K562 (cell line): ENCODE results near the gene ZMIZ1. TPM values are rescaled to one million over a fixed set of nuclear protein-coding genes. Genes with fewer than 3 reads are reported as not detected.
A peak's percentile ranks its signal among the peaks of the same experiment; 100 is the strongest.

Source experiments
- ATAC-seq: fragments of 200-7000 bp; cut with Tn5 transposase; 3 replicates; pipeline ENCODE4 v1.9.1; 2020; ENCODE audit warnings: moderate library complexity
- BruUV-seq: library from RNA; stranded (reverse); fragments of 400-500 nt; replicated peaks from 2 replicates; lab custom pipeline; 2021; lab: Mats Ljungman, UMichigan
- CTCF ChIA-PET: fragments of 300-600 bp; formaldehyde crosslinking; extraction: SDS; loops from one replicate; lab custom pipeline; 2021; ENCODE audit warnings: low intra/inter-chr PET ratio; lab: Yijun Ruan, JAX
- POLR2A ChIA-PET: fragments of 300-600, 350-650 bp; sonication (Branson Sonifier 250); formaldehyde crosslinking; extraction: SDS; loops from one replicate; lab custom pipeline; 2021; ENCODE audit warnings: antibody characterized with exemption, inconsistent platforms; lab: Yijun Ruan, JAX
- DNase-seq, 4 experiments: peaks; one replicate each; pipeline versions ENCODE4 v3.0.0 to v3.0.0-alpha.2; 2011 to 2018; ENCODE audit warnings: low spot score in 3 of 4, mixed read lengths in 3 of 4; ENCODE audit errors: extremely low read depth in 1 of 4
- FAIRE-seq: peaks from 2 replicates; lab custom pipeline; 2011; peaks lifted over from hg19 to GRCh38; lab: Jason Lieb, UNC
- H2AFZ ChIP-seq: 2 replicates; pipeline ENCODE4 v1.6.0; 2011; ENCODE audit warnings: low read depth, low read length, control low read depth, inconsistent platforms
- H3K27ac ChIP-seq: fragments of 200-600 bp; 3 replicates; pipeline ENCODE4 v1.8.0; 2011; ENCODE audit warnings: low read depth, mild to moderate bottlenecking, control low read depth, inconsistent platforms, low read length, moderate library complexity, mixed read lengths; ENCODE audit errors: extremely low read depth
- H3K27me3 ChIP-seq, 2 experiments: fragments of 300-600 bp in 1 of 2; 2 replicates in 1 of 2; 3 replicates in 1 of 2; pipeline versions ENCODE4 v1.6.0 to v1.8.0; 2011; ENCODE audit warnings: inconsistent platforms in 2 of 2, low read length in 2 of 2, mild to moderate bottlenecking in 1 of 2, mixed read lengths in 1 of 2, moderate library complexity in 1 of 2; ENCODE audit not compliant: control insufficient read depth in 2 of 2, insufficient read depth in 2 of 2
- H3K36me3 ChIP-seq: fragments of 300-600 bp; 3 replicates; pipeline ENCODE4 v1.8.0; 2011; ENCODE audit warnings: mild to moderate bottlenecking, low read length, inconsistent platforms; ENCODE audit not compliant: control insufficient read depth, insufficient read depth
- H3K4me1 ChIP-seq, 2 experiments: fragments of 200-600 bp in 1 of 2; replicated peaks in 1 of 2; 2 replicates in 1 of 2; 3 replicates in 1 of 2; pipeline versions ENCODE4 v1.5.1 to v1.8.0; 2011; ENCODE audit warnings: inconsistent platforms in 2 of 2, low read length in 2 of 2, mild to moderate bottlenecking in 1 of 2, mixed read lengths in 1 of 2, moderate library complexity in 1 of 2; ENCODE audit not compliant: control insufficient read depth in 2 of 2, insufficient read depth in 2 of 2
- H3K4me2 ChIP-seq: 2 replicates; pipeline ENCODE4 v1.6.1; 2011; ENCODE audit warnings: low read length, control low read depth, inconsistent platforms, mixed read lengths; ENCODE audit not compliant: insufficient read depth
- H3K4me3 ChIP-seq: fragments of 200-600 bp; sonication (generic), shearing (Covaris generic); 2 replicates; pipeline ENCODE4 v1.5.1; 2016; ENCODE audit warnings: control low read depth, inconsistent platforms
- H3K79me2 ChIP-seq: fragments of 200-600 bp; 3 replicates; pipeline ENCODE4 v1.8.0; 2011; ENCODE audit warnings: low read length, inconsistent platforms; ENCODE audit not compliant: control insufficient read depth, insufficient read depth
- H3K9ac ChIP-seq, 2 experiments: 2 replicates each; pipeline versions ENCODE4 v1.6.0 to v1.6.1; 2011; ENCODE audit warnings: low read depth in 2 of 2, low read length in 2 of 2, control low read depth in 1 of 2, inconsistent platforms in 1 of 2, mild to moderate bottlenecking in 1 of 2, mixed read lengths in 1 of 2; ENCODE audit not compliant: insufficient read depth in 1 of 2
- H3K9me1 ChIP-seq: one replicate; pipeline ENCODE4 v1.6.0; 2011; ENCODE audit warnings: inconsistent platforms, mild to moderate bottlenecking, low read length, moderate library complexity; ENCODE audit not compliant: control insufficient read depth, insufficient read depth
- H3K9me3 ChIP-seq: replicated peaks from 2 replicates; pipeline ENCODE4 v1.5.1; 2011; ENCODE audit warnings: low read depth, low read length, inconsistent platforms; ENCODE audit not compliant: control insufficient read depth, insufficient read depth
- H4K20me1 ChIP-seq: replicated peaks from 2 replicates; pipeline ENCODE4 v1.6.1; 2011; ENCODE audit warnings: low read length, inconsistent platforms, mixed read lengths; ENCODE audit not compliant: control insufficient read depth, insufficient read depth
- E2F3 ChIP-seq: fragments of 250-450 bp; sonication (Bioruptor Pico); IDR thresholded peaks from 2 replicates; pipeline ENCODE4 v1.4.0; 2020; ENCODE audit warnings: mild to moderate bottlenecking
- HNRNPLL ChIP-seq: fragments of 200-400 bp; formaldehyde crosslinking; IDR thresholded peaks from 2 replicates; pipeline ENCODE4 v1.6.1; 2017; ENCODE audit warnings: low read length, low read depth, mild to moderate bottlenecking; ENCODE audit not compliant: poor library complexity, severe bottlenecking
- MBD2 ChIP-seq: sonication (generic); IDR thresholded peaks from 2 replicates; pipeline ENCODE4 v1.6.1; 2016; ENCODE audit warnings: low read depth, borderline replicate concordance
- MEF2A ChIP-seq: IDR thresholded peaks from 2 replicates; pipeline ENCODE4 v1.6.1; 2011; ENCODE audit warnings: low read depth, mild to moderate bottlenecking, low read length, moderate library complexity; ENCODE audit not compliant: control insufficient read depth
- MYBL2 ChIP-seq, 2 experiments: fragments of 450-650 bp in 1 of 2; sonication (generic) in 1 of 2; formaldehyde crosslinking in 1 of 2; IDR thresholded peaks; 2 replicates each; pipeline versions ENCODE4 v1.6.1 to v1.8.1; 2017 to 2022; ENCODE audit warnings: borderline replicate concordance in 1 of 2, inconsistent platforms in 1 of 2, low read depth in 1 of 2, mild to moderate bottlenecking in 1 of 2, missing genetic modification reagents in 1 of 2, moderate library complexity in 1 of 2
- POLR2G ChIP-seq: fragments of 200-400 bp; formaldehyde crosslinking; IDR thresholded peaks from 2 replicates; pipeline ENCODE4 v1.6.1; 2017; ENCODE audit warnings: low read depth, mild to moderate bottlenecking, antibody characterized with exemption, low read length, moderate library complexity
- RBM22 ChIP-seq: fragments of 200-400 bp; formaldehyde crosslinking; IDR thresholded peaks from 2 replicates; pipeline ENCODE4 v1.6.1; 2018; ENCODE audit warnings: low read length, low read depth; ENCODE audit not compliant: poor library complexity, severe bottlenecking
- RFX7 ChIP-seq: fragments of 250-450 bp; sonication (Bioruptor Pico); IDR thresholded peaks from 2 replicates; pipeline ENCODE4 v1.5.1; 2021; ENCODE audit warnings: mild to moderate bottlenecking
- RUNX1 ChIP-seq: sonication (generic); IDR thresholded peaks from 2 replicates; pipeline ENCODE4 v1.6.1; 2016; ENCODE audit warnings: antibody characterized with exemption, low read depth
- TAF7 ChIP-seq: fragments of 450-650 bp; IDR thresholded peaks from 2 replicates; pipeline ENCODE4 v1.6.1; 2016; ENCODE audit warnings: missing genetic modification characterization, missing compliant biosample characterization
- ZNF146 ChIP-seq: IDR thresholded peaks from one replicate; pipeline ENCODE4 v1.6.1; 2018; ENCODE audit warnings: missing compliant biosample characterization; ENCODE audit not compliant: unreplicated experiment
- ZNF431 ChIP-seq: sonication (generic); formaldehyde crosslinking; IDR thresholded peaks from 2 replicates; pipeline ENCODE4 v1.8.0; 2022; ENCODE audit warnings: mild to moderate bottlenecking, missing genetic modification reagents
- WGBS: fragments of 100-300 bp; shearing (Covaris generic); methylation state at CpG from one replicate; pipeline ENCODE4 v1.1.6; 2016; ENCODE audit warnings: low coverage, mixed read lengths; ENCODE audit not compliant: insufficient coverage; ENCODE audit errors: missing lambda C conversion rate; 5-methylcytosine and 5-hydroxymethylcytosine counted together
- in situ Hi-C: fragments of 300-500 bp; cut with MboI; formaldehyde crosslinking; loops from 4 replicates; pipeline ENCODE4 v1.15.0; 2018; ENCODE audit warnings: inconsistent platforms, mixed read lengths
- intact Hi-C: fragments of 100-400 bp; cut with micrococcal nuclease; formaldehyde crosslinking; loops from 2 replicates; pipeline ENCODE4 v1.14.2; 2022
- polyA plus RNA-seq, 8 experiments: library from polyadenylated mRNA; depleted of rRNA in 4 of 8; stranded (reverse) in 5 of 8; unstranded in 3 of 8; fragments of >200 nt; fragmentation: Nextera tagmentation in 2 of 8; fragmentation: Illumina TruSeq in 1 of 8; extraction: Ambion mirVana in 2 of 8; extraction: Trizol in 1 of 8; gene quantifications; 2 replicates each; pipeline versions ENCODE4 v1.2.1 to v1.2.3, GENCODE V29; 2011 to 2014; ENCODE audit warnings: inconsistent platforms in 1 of 8, missing spikeins in 1 of 8
- total RNA-seq, 7 experiments: library from RNA; depleted of rRNA in 6 of 7; stranded (reverse); fragments of >200 nt in 6 of 7; fragmentation: Illumina TruSeq in 2 of 7; extraction: Trizol in 2 of 7; gene quantifications; 2 replicates each; pipeline versions ENCODE4 v1.2.1 to v1.2.3, GENCODE V29; 2011 to 2021; ENCODE audit warnings: low replicate concordance in 1 of 7
- TF ChIP-seq, protein P1 (sequence below): sonication (generic); formaldehyde crosslinking; IDR thresholded peaks from 2 replicates; pipeline ENCODE4 v1.9.0; 2022; ENCODE audit warnings: mild to moderate bottlenecking, missing genetic modification reagents

Gene ZMIZ1
- total and polyA plus RNA-seq, 9 of the 15 experiments (the other 6 are each of a cell fraction or from before 2014, with no cell fraction given): 1.0 to 37.3 (median 4.3) TPM

DNA sequence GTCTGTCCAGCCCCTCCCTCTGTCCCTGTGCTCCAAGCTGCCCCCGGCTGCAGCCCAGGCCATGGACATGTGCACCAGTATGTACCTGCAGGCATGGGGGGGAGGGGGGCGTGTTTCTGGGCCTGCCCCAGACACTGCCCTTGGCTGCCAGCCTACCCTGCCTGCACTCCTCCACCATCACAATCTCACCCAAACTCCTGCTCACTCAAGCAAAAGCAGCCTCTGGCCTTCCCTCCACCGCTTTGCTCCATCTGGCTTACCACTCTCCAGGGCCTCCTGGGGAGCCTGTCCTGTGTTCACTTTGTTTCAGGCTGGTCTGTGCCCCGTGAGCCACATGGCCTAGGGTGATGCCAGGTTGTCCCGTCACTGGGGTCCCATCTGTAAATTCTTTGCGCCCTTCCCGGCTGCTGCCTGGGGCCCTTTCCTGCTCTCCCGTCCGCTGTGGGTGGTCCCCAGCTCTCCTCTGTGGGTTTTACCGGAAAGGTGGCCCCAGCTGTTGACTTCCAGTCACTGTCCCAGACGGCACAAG is 245.2 kb downstream of the ZMIZ1 start:
- H3K79me2 ChIP-seq: no peaks in the 10 kb centered on the region
- ChIA-PET CTCF (no interaction called here), POLR2A (interaction anchor here (1.1 kb wide), 1 partner anchor 21 kb away, joined by 3 read pairs; no protein-coding TSS in a partner anchor)
- TF ChIP-seq POLR2G (peak; percentile 54), RBM22 (peak; percentile 69), MBD2 (0 out of 2 replicates have a peak, but pooled peaks have one; percentile 16), RFX7 (CRISPR knock-in tag) (no peak), TAF7 (no peak), HNRNPLL (no peak), ZNF146 (CRISPR knock-in tag) (no peak), RUNX1 (no peak), MYBL2 (IDR thresholded peaks at IDR 0.05; ENCODE audit: low read depth) (no peak), MYBL2 (CRISPR knock-in tag; IDR thresholded peaks at IDR 0.05; ENCODE audit: borderline replicate concordance) (no peak), ZNF431 (no peak), MEF2A (no peak), E2F3 (no peak)
- TF ChIP-seq, protein P1, sequence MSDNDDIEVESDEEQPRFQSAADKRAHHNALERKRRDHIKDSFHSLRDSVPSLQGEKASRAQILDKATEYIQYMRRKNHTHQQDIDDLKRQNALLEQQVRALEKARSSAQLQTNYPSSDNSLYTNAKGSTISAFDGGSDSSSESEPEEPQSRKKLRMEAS (CRISPR knock-in tag): peak; percentile 21; the same call in 1 of the 2 replicates
- H3K27ac ChIP-seq: no peak overlapping the region
- H3K4me3 ChIP-seq: no peak overlapping the region
- H3K4me1 ChIP-seq: peaks cover 21 to 42% of the 10 kb centered on the region in 2 experiments
- H2AFZ ChIP-seq: no peak overlapping the region
- no peak overlapping the region for H3K9ac ChIP-seq
- H3K9me1 ChIP-seq: peaks cover 6% of the 10 kb centered on the region
- intact Hi-C loops: no loop called here
- no peak overlapping the region for H3K4me2 ChIP-seq
- H3K36me3 ChIP-seq: peaks cover 19% of the 10 kb centered on the region; the same call in 1 of the 3 replicates
- H3K27me3 ChIP-seq: no peaks in the 10 kb centered on the region; a peak in 1 of 5 replicates
- in situ Hi-C loops: no loop called here
- FAIRE-seq (no peak), ATAC-seq (no peak), DNase-seq (no peak)
- TSS peak; percentile 39 for BruUV-seq
- 68% methylated on average over 11 of the region's 11 CpGs for WGBS
- no peaks in the 10 kb centered on the region for H4K20me1 ChIP-seq
- H3K9me3 ChIP-seq: no peaks in the 10 kb centered on the region
